Common myeloid progenitor, CD34-positive (primary cell): ENCODE measurements around the gene UBAP1.
"Not testable (repeated sequence)": the region's sequence is repeated elsewhere in the genome, so short reads cannot be mapped to it uniquely, and the experiment has no call there.

Experiments used
- CTCF ChIA-PET: fragments of 350-600 bp; sonication (Branson Sonifier 250); formaldehyde crosslinking; loops from one replicate; lab custom pipeline; 2021; ENCODE audit warnings: antibody characterized with exemption; lab: Charles Lee
- POLR2A ChIA-PET: fragments of 350-600 bp; sonication (Branson Sonifier 250); formaldehyde crosslinking; loops from one replicate; lab custom pipeline; 2021; ENCODE audit warnings: antibody characterized with exemption; lab: Charles Lee
- DNase-seq, 3 donors: peaks; one replicate each; pipeline versions ENCODE4 v3.0.0 to v3.0.0-alpha.2; 2013
- H3K27ac ChIP-seq, 2 experiments: 1 replicate in 1 of 2; 2 replicates in 1 of 2; pipeline ENCODE4 v1.7.0; 2013; ENCODE audit warnings: inconsistent platforms in 2 of 2, low read length in 2 of 2, mild to moderate bottlenecking in 2 of 2, low read depth in 1 of 2, moderate library complexity in 1 of 2; ENCODE audit not compliant: severe bottlenecking in 2 of 2, insufficient read depth in 1 of 2, poor library complexity in 1 of 2
- H3K27me3 ChIP-seq, 5 experiments: replicated peaks in 2 of 5; 1 replicate in 3 of 5; 2 replicates in 2 of 5; pipeline versions ENCODE4 v1.6.1 to v1.7.0; 2013; ENCODE audit warnings: low read length in 4 of 5, mild to moderate bottlenecking in 2 of 5, moderate library complexity in 2 of 5, inconsistent platforms in 1 of 5; ENCODE audit not compliant: insufficient read depth in 5 of 5, control insufficient read depth in 4 of 5
- H3K36me3 ChIP-seq, 4 experiments: 1 replicate in 2 of 4; 2 replicates in 2 of 4; pipeline versions ENCODE4 v1.6.1 to v1.7.0; 2013; ENCODE audit warnings: low read length in 3 of 4, control low read depth in 1 of 4, mild to moderate bottlenecking in 1 of 4; ENCODE audit not compliant: control insufficient read depth in 4 of 4, insufficient read depth in 4 of 4
- H3K4me1 ChIP-seq, 4 experiments: 1 replicate in 3 of 4; 2 replicates in 1 of 4; pipeline versions ENCODE4 v1.6.1 to v1.7.1; 2013; ENCODE audit warnings: low read length in 3 of 4, mild to moderate bottlenecking in 3 of 4, control low read depth in 1 of 4, inconsistent platforms in 1 of 4, moderate library complexity in 1 of 4; ENCODE audit not compliant: control insufficient read depth in 4 of 4, insufficient read depth in 4 of 4; ENCODE audit errors: control extremely low read depth in 1 of 4
- H3K4me3 ChIP-seq, 7 experiments: 1 replicate in 4 of 7; 2 replicates in 3 of 7; pipeline versions ENCODE4 v1.5.1 to v1.7.0; 2013; ENCODE audit warnings: mild to moderate bottlenecking in 7 of 7, low read length in 6 of 7, moderate library complexity in 6 of 7, inconsistent platforms in 2 of 7, low read depth in 2 of 7, control low read depth in 1 of 7; ENCODE audit not compliant: insufficient read depth in 4 of 7, control insufficient read depth in 1 of 7; ENCODE audit errors: extremely low read depth in 1 of 7
- H3K9me3 ChIP-seq, 5 experiments: 1 replicate in 4 of 5; 2 replicates in 1 of 5; pipeline versions ENCODE4 v1.6.1 to v1.7.1; 2013; ENCODE audit warnings: low read length in 4 of 5, mild to moderate bottlenecking in 2 of 5, inconsistent platforms in 1 of 5, low read depth in 1 of 5, moderate library complexity in 1 of 5; ENCODE audit not compliant: control insufficient read depth in 4 of 5, insufficient read depth in 2 of 5; ENCODE audit errors: control extremely low read depth in 1 of 5
- WGBS: methylation state at CpG from one replicate; pipeline ENCODE4 v1.1.5; 2013; ENCODE audit not compliant: insufficient coverage; 5-methylcytosine and 5-hydroxymethylcytosine counted together

The UBAP1 gene

DNA sequence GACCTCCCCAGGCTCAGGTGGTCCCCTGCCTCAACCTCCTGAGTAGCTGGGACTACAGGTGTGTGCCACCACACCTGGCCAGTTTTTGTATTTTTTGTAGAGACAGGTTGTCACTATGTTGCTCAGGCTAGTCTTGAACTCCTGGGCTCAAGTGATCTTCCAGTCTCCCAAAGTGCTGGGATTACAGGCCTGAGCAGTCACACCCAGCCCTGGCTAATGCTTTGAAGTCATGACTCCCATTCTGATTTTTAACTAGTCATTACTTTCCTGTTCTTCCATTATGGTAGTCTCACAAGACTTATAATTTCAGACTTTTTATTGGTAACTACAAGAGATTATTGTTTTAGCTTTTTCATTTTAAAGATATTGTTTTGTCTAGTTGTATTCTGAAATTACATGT, 26.3 kb downstream of the UBAP1 start:
- CTCF ChIA-PET = interaction anchor here (0.8 to 1.9 kb wide), 5 partner anchors 11 to 49 kb away, joined by 3 to 7 read pairs (median 3); no protein-coding TSS in a partner anchor
- Histone ChIP-seq H3K4me1 (no peaks in the 10 kb centered on the region), H3K36me3 (peaks cover 0 to 11% (median 9%) of the 10 kb centered on the region in 4 experiments), H3K9me3 (no peaks in the 10 kb centered on the region), H3K27me3 (no peaks in the 10 kb centered on the region), H3K4me3 (no peak overlapping the region), H3K27ac (no peak overlapping the region)
- no peak for DNase-seq
- POLR2A ChIA-PET = no interaction called here

DNA sequence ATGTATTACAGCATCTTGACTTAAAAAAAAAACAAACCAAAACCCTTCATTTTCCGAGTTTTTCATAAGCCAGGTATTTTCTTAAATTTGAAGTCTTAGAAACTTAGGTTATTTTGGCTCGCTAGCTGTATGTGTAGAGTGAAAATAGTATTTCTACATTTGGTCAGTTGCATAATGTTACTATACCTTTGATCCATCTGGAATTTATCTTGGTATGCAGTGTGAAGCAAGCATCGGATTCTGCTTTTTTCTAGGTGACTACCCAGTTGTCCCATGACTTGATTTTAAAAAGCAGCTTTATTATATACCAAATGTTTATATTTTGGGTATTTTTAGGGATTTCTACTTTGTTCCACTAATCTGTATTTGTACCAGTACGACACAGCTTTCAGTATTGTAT, 27.7 kb downstream of the UBAP1 start:
- no peaks in the 10 kb centered on the region for H3K4me1 ChIP-seq
- DNase-seq = no peak
- H3K27ac ChIP-seq = no peak overlapping the region
- H3K9me3 ChIP-seq = no peaks in the 10 kb centered on the region
- H3K4me3 ChIP-seq = no peak overlapping the region
- H3K36me3 ChIP-seq = peaks cover 0 to 9% (median 5%) of the 10 kb centered on the region in 4 experiments
- ChIA-PET CTCF (interaction anchor here (0.7 to 1.9 kb wide), 4 partner anchors 10 to 48 kb away, joined by 3 to 7 read pairs (median 3); no protein-coding TSS in a partner anchor), POLR2A (interaction anchor here (0.5 to 0.6 kb wide), 2 partner anchors 8 to 13 kb away, joined by 3 read pairs; no protein-coding TSS in a partner anchor)
- no peaks in the 10 kb centered on the region for H3K27me3 ChIP-seq
- WGBS = no CpG with 5 or more reads among the region's 4 CpGs

DNA sequence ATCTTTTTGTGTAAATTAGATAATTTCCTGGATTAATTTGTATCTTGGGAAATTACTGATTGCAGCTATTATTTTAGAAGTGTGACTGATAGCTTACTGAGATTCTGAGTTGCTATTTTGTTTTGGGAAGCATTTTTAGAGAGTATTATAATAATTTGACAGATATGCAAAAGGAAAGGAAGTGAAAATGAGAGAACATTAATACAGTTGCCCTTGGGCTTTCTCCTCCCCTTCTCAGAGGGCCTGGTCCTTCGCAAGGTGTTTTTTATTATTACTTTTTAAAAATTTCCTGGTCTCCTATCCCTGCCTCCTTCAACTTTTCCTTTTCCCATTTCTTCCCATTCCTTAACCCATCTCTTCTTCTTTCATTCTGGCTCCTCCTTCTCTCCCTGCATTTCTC, 32.6 kb downstream of the UBAP1 start:
- Histone ChIP-seq H3K9me3 (no peaks in the 10 kb centered on the region), H3K36me3 (peaks cover 0 to 4% (median 2%) of the 10 kb centered on the region in 4 experiments), H3K4me1 (no peaks in the 10 kb centered on the region), H3K27me3 (no peaks in the 10 kb centered on the region), H3K4me3 (no peak overlapping the region), H3K27ac (no peak overlapping the region)
- DNase-seq = no peak
- ChIA-PET POLR2A (no interaction called here), CTCF (no interaction called here)
- 71% methylated on average over 1 of the region's 1 CpG for WGBS

DNA sequence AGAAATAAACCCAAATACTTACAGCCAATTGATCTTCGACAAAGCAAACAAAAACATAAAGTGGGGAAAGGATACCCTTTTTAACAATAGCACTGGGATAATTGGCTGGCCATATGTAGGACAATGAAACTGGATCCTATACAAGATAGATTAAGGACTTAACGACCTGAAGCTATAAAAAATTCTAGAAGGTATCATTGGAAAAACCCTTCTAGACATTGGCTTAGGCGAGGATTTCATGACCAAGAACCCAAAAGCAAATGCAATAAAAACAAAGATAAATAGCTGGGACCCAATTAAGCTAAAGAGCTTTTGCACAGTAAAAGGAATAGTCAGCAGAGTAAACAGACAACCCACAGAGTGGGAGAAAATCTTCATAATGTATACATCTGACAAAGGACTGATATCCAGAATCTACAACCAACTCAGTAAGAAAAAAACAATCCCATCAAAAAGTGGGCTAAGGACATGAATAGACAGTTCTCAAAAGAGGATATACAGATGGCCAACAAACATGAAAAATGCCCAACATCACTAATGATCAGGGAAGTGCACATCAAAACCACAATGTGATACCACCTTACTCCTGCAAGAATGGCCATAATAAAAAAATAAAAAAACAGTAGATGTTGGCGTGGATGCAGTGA, 35.6 kb downstream of the UBAP1 start:
- H3K27me3 ChIP-seq, H3K4me1 ChIP-seq, POLR2A ChIA-PET, H3K4me3 ChIP-seq, H3K9me3 ChIP-seq, H3K27ac ChIP-seq, H3K36me3 ChIP-seq, DNase-seq: not testable (repeated sequence)
- 100% methylated on average over 2 of the region's 4 CpGs for WGBS
- CTCF ChIA-PET = interaction anchor here (1.4 kb wide), 1 partner anchor 36 kb away, joined by 3 read pairs; the partner anchor contains the start of gene UBAP1

DNA sequence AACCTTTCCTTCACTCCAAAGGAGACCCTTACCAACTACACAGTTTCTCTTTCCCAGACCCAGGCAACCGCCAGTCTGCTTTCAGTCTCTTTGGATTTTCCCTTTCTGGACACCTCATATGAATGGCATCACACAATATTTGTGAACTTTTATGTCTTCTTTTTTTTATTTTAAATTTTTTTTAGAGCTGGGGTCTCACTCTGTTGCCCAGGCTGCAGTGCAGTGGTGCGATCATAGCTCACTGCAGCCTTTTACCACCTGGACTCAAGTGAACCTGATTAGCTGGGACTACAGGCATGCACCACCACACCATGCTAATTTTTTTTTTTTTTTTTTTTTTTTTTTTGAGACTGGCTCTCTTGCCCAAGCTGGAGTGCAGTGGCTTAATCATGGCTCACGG, 37.5 kb downstream of the UBAP1 start:
- DNase-seq = no peak
- ChIA-PET CTCF (interaction anchor here (1.9 kb wide), 1 partner anchor 11 kb away, joined by 7 read pairs; no protein-coding TSS in a partner anchor), POLR2A (interaction anchor here (1.2 kb wide), 1 partner anchor 14 kb away, joined by 3 read pairs; no protein-coding TSS in a partner anchor)
- H3K27me3 ChIP-seq = no peaks in the 10 kb centered on the region
- no peak overlapping the region for H3K27ac ChIP-seq
- no peaks in the 10 kb centered on the region for H3K36me3 ChIP-seq
- H3K4me3 ChIP-seq = no peak overlapping the region
- no peaks in the 10 kb centered on the region for H3K4me1 ChIP-seq
- WGBS = 100% methylated on average over 1 of the region's 3 CpGs
- H3K9me3 ChIP-seq = no peaks in the 10 kb centered on the region

DNA sequence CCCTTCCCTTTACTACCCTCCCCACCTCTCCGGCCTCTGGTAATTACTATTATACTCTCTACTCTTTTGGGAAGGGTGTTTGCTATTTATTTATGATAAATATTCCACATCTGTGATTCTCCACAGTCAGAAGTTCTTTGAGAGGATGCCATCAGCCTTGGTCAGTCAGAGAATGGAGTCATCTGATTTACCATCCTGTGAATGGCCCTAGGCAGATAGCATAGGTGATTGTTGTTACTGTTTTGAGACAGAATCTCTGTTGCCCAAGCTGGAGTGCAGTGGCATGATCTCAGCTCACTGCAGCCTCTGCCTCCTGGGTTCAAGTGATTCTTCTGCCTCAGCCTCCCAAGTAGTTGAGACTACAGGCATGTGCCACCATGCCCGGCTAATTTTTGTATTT, 38.2 kb downstream of the UBAP1 start:
- H3K4me3 ChIP-seq, POLR2A ChIA-PET, H3K27me3 ChIP-seq, H3K4me1 ChIP-seq, H3K9me3 ChIP-seq, DNase-seq, H3K36me3 ChIP-seq, H3K27ac ChIP-seq: not testable (repeated sequence)
- CTCF ChIA-PET = interaction anchor here (0.6 to 1.9 kb wide), 2 partner anchors 11 to 36 kb away, joined by 3 to 7 read pairs; no protein-coding TSS in a partner anchor
- WGBS = 100% methylated on average over 1 of the region's 2 CpGs

DNA sequence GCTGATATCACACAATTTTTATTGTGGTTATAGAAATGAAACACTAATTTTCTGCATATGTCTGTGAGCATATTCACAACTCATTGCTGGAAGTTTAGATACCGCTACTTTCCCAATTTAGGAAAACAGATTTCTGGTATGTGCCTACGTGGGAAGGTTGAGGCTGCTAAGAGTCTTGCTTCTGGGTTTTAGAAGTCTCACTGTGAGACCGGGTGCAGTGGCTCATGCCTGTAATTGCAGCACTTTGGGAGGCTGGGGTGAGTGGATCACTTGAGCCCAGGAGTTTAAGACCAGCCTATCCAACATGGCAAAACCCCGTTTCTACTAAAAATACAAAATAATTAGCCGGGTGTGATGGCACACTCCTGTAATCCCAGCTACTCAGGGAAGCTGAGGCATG, 39.6 kb downstream of the UBAP1 start:
- Histone ChIP-seq H3K27me3 (no peaks in the 10 kb centered on the region), H3K36me3 (no peaks in the 10 kb centered on the region), H3K4me3 (no peak overlapping the region), H3K4me1 (no peaks in the 10 kb centered on the region), H3K27ac (no peak overlapping the region), H3K9me3 (no peaks in the 10 kb centered on the region)
- CTCF ChIA-PET = no interaction called here
- 100% methylated on average over 5 of the region's 5 CpGs for WGBS
- POLR2A ChIA-PET = no interaction called here
- peak in 1 of 3 donors; percentile 19 for DNase-seq
